Activated T-cell treated with anti-CD3 and anti-CD28 coated beads for 24 hours (primary cell): Measurements from ENCODE around the gene GSPT2.
A peak's percentile ranks its signal among the peaks of the same experiment; 100 is the strongest.
"Not testable (repeated sequence)": the region's sequence is repeated elsewhere in the genome, so short reads cannot be mapped to it uniquely, and the experiment has no call there.

Experiments used
- DNase-seq: peaks from one replicate; pipeline ENCODE4 v3.0.0-alpha.2; 2020; ENCODE audit warnings: low read depth

Gene GSPT2

GRCh38 chrX:51743179-51743957 lies at the start of gene GSPT2:
GSPT2 (plus strand) TSS chrX:51743442; CDS start chrX:51743627, 185 bp downstream.
- DNase-seq = peak; percentile 46

- DNase-seq = no peak
Measured at GRCh38 chrX:51694254-51694653, 49.0 kb upstream of the GSPT2 start.

DNA sequence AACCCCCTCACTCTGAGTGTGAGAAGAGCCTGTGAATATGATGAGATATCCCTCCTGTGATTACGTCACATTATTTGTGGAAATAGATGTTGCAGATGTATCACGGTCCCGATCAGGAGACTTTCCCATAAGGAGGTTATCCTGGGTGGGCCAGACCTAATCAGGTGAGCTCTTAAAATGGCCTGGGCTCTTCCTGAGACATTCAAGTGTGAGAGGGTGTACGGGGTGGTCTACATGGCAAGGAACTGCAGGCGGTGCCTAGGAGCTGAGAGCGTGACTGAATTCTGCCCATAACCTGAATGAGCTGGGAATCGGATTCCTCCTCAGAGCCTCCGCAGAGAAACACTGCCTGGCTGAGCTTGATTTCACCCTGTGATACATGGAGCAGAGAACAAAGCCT lies 45.8 kb upstream of the GSPT2 start:
- no peak for DNase-seq

DNA sequence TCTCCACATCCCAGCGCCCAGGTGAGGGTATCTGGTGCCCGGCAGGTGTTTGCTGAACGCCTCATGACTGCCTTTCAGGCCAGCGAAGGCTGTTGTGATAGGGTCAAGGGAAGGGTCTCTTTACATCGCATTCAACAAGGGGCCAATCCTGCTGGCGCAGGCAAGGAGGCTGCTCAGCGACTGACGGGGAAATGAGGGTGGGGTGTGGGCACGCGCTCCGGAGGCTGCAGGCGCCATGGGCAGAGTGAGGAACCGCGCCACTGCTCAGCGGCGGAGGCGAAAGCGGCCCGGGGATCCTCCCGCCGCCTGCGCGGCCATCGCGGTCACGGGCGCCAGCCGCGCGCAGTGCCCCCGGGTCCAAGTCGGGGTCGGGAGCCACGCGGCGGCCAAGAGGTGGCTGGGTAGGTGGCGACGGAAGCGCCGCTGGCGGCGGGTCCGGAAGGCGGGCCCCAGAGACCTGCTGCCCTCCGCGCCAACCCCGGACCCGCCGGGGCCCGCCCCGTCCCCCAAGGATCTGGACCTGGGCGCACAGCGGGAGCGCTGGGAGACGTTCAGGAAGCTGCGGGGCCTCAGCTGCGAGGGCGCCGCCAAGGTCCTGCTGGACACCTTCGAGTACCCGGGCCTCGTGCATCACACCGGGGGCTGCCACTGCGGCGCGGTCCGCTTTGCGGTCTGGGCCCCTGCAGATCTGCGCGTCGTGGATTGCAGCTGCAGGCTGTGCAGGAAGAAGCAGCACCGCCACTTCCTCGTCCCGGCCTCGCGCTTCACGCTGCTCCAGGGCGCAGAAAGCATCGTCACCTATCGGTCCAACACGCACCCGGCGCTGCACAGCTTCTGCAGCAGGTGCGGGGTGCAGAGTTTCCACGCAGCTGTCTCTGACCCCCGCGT lies 32.7 kb upstream of the GSPT2 start, which contains the start of gene CENPVL1:
TSS of gene CENPVL1 (plus strand) at position 236 of the 888 bp plus-strand sequence. CDS start at position 236, 0 bp downstream.
- not testable (repeated sequence) for DNase-seq

- not testable (repeated sequence) for DNase-seq
Measured at GRCh38 chrX:51712943-51713647, 30.1 kb upstream of the GSPT2 start.

GRCh38 chrX:51728202-51728601 lies 15.0 kb upstream of the GSPT2 start:
- no peak for DNase-seq

DNA sequence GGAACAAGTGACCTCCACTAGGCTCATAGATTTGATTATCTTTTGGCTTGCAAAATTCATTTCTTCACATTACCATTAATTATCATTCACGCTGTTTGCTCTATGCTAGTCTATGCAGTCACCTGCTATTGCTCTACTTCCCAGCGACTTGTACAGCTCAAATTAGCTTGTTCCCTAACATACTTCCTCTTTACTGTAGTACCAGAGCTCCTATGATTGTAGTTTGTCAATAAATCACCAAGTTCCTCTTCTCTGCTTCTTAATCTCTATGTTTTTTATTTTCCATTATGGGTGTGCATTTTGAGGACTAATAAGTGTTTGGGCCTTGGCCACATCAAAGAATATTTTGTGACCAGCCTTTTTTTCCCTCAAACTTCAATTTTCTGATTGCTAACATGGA lies 6.2 kb upstream of the GSPT2 start:
- no peak for DNase-seq

DNA sequence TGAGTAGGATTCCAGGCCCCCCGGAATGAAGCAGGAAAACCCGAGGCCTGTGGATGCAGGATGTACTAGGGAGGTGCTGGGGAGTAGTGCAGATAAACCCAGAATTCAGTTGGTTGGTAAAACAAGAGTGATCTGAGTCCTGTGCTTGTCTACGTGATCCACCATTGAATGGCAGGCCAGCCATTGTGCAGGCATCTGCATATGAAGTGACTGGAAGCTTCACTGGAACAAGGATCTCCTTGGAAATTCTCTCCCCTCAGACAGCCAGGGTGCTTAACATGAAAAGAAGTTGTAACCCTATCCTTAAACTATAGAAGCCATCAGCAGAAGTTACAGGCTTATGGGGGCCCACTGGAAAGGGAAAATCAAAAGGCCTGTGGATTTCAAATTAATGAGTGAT lies 656 bp upstream of the GSPT2 start:
- DNase-seq = no peak

DNA sequence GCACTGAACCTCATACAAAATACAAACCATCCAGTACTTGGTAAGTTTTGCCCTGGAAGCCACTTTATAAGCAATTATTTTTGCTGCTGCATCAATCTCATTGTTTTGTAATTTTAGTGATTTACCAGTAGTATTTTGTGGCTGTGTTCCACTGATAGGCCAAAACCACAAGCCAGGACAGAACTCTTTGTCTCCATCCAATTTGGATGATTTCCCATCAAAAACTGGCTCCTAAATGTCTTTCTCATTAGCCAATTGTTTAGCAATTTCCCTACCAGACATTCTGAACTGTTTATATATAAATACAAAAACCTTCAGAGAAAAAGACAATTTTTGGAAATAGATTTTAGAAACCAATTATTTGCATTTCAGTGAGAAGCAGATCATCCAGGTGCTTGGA lies 4.4 kb downstream of the GSPT2 start:
- DNase-seq = no peak

DNA sequence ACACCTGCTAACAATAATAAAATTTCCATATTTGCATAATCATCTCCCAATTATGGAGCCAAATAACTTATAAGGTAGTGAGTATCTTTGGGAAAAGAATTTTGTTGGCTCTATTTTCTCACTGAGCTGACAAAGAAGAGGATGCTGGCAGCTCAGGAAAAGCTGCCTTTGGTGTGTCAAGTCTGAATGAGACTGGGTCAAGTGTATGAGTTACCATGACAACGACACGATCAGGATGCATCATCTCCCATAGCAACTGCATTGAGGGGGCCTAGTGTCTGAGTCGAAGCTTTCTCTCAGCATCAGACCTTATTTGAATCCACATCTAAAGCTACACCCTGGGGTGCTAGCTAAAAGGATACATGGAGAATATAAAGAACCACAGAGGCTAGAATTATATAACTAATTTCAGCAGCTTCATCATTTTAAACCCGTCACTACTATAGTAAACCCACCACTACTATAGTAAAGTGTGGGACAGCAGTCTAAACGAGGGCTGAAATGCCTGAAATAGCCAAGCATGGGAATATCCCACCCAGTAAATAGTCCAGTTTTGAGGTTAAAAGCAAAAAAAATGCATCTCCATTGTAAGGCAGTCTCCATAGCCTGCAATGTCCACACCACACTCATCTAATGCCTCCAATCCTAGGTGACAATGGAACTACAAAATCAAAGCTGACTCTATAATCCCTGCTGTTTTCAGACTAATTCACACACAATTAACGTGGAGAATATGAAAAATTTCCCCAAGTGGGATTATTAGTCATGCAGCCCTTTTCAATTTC lies 16.0 kb downstream of the GSPT2 start:
- no peak for DNase-seq

DNA sequence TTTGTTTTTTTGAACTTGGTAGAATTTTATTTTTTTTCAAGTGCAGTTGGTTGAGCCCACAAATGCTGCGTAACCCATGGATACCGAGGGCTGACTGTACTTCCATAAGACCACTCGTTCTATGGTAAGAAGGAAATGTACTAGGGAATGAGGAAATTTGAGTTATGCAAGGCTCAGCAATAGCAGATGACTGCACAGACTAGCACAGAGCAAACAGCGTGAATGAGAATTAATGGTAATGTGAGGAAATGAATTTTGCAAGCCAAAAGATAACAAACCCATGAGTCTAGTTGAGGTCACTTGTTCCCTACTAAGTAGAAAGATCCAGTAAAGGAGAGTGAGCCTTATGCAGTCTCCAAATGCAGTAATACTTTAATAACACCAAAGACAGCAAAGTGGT lies 17.4 kb downstream of the GSPT2 start:
- DNase-seq = no peak

GRCh38 chrX:51766546-51766945 lies 23.3 kb downstream of the GSPT2 start:
- no peak for DNase-seq

GRCh38 chrX:51776851-51777250 lies 33.6 kb downstream of the GSPT2 start:
- no peak for DNase-seq

DNA sequence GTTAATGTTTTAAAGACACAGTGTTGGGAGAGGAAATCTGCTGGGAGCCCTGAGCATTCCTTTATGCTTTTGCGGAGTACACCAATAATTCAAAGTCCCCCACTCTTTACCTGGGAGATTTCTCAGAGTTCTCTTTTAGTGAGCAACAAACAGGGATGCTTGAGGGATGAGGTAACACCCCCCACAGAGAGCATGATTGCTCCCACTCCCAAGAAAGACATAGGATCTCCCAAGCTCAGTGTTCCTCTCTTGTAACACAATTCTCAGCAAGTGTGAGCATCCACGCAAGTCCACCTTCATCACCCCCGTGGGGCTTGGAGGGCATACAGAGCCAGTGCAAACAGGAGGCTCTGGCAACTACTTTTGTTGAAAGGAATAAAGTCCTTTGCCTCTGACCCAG lies 36.1 kb downstream of the GSPT2 start:
- no peak for DNase-seq

DNA sequence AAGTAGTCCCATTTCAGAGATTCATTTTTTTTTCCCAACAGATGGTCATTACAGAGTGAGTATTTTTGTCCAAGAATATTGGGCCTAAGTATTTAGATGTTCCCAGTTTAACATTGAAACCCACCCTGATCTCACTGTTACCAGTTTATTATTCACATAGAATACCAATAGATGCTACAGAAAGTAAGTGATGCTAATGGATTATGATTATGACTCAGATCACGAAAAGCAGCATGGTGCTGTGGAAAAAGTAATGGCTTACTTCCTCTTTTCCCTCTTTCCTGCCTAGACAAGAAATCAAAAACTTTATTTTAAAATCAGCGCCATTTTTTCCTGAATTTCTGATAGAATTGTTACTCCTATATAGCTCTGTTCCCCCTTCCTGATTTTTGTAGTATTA lies 51.9 kb downstream of the GSPT2 start:
- DNase-seq = no peak
